ENCODE measurements around the gene PSMD13. TPM values are rescaled to one million over a fixed set of nuclear protein-coding genes. Genes with fewer than 3 reads are reported as not detected.

PSMD13 gene
- total RNA-seq, 1 donor from 2014 or later = 94.1 TPM

- Histone ChIP-seq H3K36me3 (no peaks in the 10 kb centered on the region), H3K4me1 (peaks cover 22% of the 10 kb centered on the region), H3K27ac (replicated peaks) (peak overlapping the region; percentile 84), H3K27me3 (ENCODE audit: low read depth) (peaks cover 58% of the 10 kb centered on the region), H3K4me3 (peak overlapping the region; percentile 81), H3K9me3 (replicated peaks) (no peaks in the 10 kb centered on the region)
- TF ChIP-seq, protein P1, sequence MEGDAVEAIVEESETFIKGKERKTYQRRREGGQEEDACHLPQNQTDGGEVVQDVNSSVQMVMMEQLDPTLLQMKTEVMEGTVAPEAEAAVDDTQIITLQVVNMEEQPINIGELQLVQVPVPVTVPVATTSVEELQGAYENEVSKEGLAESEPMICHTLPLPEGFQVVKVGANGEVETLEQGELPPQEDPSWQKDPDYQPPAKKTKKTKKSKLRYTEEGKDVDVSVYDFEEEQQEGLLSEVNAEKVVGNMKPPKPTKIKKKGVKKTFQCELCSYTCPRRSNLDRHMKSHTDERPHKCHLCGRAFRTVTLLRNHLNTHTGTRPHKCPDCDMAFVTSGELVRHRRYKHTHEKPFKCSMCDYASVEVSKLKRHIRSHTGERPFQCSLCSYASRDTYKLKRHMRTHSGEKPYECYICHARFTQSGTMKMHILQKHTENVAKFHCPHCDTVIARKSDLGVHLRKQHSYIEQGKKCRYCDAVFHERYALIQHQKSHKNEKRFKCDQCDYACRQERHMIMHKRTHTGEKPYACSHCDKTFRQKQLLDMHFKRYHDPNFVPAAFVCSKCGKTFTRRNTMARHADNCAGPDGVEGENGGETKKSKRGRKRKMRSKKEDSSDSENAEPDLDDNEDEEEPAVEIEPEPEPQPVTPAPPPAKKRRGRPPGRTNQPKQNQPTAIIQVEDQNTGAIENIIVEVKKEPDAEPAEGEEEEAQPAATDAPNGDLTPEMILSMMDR (IDR thresholded peaks at IDR 0.05; ENCODE audit: borderline replicate concordance) = no peak
- peak; percentile 18 for DNase-seq
- intact Hi-C loops (cut with micrococcal nuclease) = no loop called here
Observed at GRCh38 chr11:287821-288477, 51.2 kb downstream of the PSMD13 start.

DNA sequence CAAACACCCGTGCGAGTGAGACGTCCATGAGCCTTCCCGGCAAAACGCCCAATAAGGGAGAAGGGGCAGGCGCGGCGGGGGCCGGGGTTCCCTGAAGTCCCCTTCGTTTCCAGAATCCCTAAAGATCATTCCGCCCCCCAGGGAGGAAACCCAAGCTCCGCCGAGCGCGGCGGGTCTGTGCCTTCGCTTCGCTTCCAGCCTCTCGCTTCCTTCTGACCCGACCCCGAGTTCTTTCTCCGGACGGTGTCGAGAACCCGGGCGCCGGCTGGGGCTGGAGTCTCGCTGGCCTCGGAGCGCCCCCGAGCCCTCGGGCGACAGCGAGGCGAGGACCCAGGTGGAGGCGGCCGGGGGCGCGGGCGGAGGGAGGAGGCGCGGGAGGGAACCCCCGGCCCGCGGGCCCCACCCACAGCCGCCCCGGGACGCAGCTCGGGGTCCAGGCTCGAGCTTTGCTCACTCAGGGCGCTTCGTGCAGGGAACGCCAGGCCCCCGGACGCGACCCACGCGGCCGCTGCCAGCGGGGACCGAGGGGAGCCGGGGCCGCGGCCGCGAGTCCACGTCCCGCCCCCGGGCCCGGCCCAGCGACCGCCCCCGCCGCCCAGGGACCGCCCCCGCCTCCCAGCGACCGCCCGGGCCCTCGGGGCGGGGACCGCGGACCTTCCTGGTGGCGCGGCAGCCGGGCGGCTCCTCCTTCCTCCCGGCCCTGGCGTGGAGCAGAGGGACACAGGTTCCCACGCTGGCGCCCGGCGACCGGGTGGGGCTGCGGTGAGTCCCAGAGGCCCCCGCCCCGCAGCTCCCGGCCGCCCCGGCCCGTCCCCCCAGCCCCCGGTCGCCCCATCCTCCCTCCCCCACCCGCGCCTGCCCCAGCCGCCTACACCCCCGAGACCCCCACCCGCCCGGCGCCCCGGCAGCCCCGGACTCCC is 52.0 kb downstream of the PSMD13 start, which contains the start of gene PGGHG:
Gene PGGHG, plus strand, starts transcription at position 649 of the 920 bp plus-strand sequence. CDS start 691 bp downstream, outside the sequence.
- Histone ChIP-seq H3K4me3 (peak within 1 kb of the TSS; percentile 81), H3K36me3 (no peaks in the 10 kb centered on the region), H3K27me3 (ENCODE audit: low read depth) (peaks cover 51% of the 10 kb centered on the region), H3K4me1 (peaks cover 22% of the 10 kb centered on the region), H3K27ac (replicated peaks) (peak within 1 kb of the TSS; percentile 84), H3K9me3 (replicated peaks) (no peaks in the 10 kb centered on the region)
- DNase-seq = peak; percentile 88
- intact Hi-C loops (cut with micrococcal nuclease) = no loop called here
- TF ChIP-seq, protein P1 (IDR thresholded peaks at IDR 0.05; ENCODE audit: borderline replicate concordance) = no peak

GRCh38 chr11:289398-289711 is 52.6 kb downstream of the PSMD13 start:
- no peaks in the 10 kb centered on the region for H3K36me3 ChIP-seq
- H3K9me3 ChIP-seq (replicated peaks) = no peaks in the 10 kb centered on the region
- intact Hi-C loops (cut with micrococcal nuclease) = no loop called here
- DNase-seq = no peak
- H3K4me3 ChIP-seq = peak overlapping the region; percentile 81
- peaks cover 22% of the 10 kb centered on the region for H3K4me1 ChIP-seq
- peak overlapping the region; percentile 84 for H3K27ac ChIP-seq (replicated peaks)
- TF ChIP-seq, protein P1 (IDR thresholded peaks at IDR 0.05; ENCODE audit: borderline replicate concordance) = no peak
- H3K27me3 ChIP-seq (ENCODE audit: low read depth) = peaks cover 50% of the 10 kb centered on the region

DNA sequence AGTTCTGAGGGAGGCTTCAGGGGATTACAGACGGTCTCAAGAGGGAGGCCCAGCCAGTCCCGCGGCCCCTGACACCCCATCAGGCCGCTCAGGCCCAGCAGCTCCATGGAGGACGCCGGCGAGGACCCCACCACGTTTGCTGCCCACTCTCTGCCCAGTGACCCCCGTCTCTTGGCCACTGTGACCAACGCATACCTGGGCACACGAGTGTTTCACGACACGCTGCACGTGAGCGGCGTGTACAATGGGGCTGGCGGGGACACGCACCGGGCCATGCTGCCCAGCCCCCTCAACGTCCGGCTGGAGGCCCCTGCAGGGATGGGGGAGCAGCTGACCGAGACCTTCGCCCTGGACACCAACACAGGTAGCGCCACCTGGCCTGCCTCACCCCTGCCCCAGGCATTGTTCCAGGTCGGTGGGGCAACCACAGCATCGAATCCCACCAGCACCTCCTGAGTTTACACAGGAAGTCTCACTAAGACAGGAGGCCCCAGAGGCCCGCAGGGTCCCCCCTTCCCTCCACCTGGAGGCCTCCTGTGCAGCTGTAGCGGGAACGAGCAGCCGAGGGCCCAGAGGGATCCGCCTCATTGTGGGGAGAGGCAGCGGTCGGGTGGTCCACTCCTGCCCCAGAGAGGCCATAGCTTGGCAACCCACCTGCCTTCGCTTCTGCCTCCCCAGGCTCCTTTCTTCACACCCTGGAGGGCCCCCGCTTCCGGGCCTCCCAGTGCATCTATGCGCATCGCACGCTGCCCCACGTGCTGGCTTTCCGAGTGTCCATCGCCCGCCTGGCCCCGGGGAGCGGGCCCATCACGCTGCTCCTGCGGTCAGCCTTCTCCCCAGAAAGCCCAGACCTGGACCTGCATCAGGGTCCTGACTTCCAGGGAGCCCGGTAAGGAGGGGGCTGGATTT is 53.2 kb downstream of the PSMD13 start:
- peaks cover 49% of the 10 kb centered on the region for H3K27me3 ChIP-seq (ENCODE audit: low read depth)
- H3K36me3 ChIP-seq = no peaks in the 10 kb centered on the region
- H3K4me3 ChIP-seq = peak overlapping the region; percentile 81
- peak; percentile 13 for DNase-seq
- peaks cover 22% of the 10 kb centered on the region for H3K4me1 ChIP-seq
- intact Hi-C loops (cut with micrococcal nuclease) = no loop called here
- peak overlapping the region; percentile 84 for H3K27ac ChIP-seq (replicated peaks)
- no peaks in the 10 kb centered on the region for H3K9me3 ChIP-seq (replicated peaks)
- TF ChIP-seq, protein P1 (IDR thresholded peaks at IDR 0.05; ENCODE audit: borderline replicate concordance) = no peak

Data from left ventricle myocardium inferior (tissue), 1 donor.